ENCODE data around the gene SRRM3. TPM values are rescaled to one million over a fixed set of nuclear protein-coding genes. Genes with fewer than 3 reads are reported as not detected.

SRRM3 gene
- total and polyA plus RNA-seq, 2 experiments from 2014 or later, result 8.6 to 13.8 TPM

DNA sequence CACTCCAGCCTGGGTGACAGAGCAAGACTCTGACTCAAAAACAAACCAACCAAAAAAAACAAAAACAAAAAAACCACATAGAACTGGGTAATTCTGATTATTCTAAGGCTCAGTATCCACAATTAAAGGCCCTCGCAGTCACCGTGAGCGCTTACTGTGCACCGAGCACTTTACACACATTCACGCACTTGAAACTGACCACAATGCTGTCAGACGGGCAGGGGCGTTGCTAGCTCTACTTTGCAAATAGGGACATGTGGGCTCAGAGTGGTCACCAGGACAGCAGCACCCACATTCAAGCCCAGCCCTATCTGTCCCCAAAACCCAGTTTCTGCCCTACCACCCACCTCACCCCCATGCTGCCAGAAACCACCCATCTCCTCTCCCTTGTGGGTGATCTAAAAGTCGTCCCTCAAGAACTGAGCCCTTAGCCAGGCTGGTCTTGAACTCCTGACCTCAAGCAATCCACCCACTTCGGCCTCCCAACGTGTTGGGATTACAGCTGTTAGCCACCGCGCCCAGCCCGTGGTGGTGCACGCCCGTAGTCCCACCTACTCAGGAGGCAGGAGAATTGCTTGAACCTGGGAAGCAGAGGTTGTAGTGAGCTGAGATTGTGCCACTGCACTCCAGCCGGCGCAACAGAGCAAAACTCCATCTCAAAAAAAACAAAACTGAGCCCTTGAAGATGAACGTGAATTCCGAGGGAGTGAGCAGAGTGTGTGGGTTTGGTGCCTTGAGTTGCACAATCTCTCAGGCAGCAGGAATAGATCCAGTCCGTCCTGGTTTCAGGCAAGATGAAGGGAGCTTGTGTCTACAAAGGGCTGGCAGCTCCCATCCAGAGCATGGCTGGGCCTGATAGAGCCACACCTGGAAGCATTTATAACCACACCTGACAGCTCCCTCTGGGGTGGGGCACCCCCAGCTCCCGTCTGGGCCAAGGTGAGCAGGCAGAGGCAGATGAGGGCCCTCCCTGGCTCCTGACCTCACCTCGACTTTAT is 95.3 kb downstream of the SRRM3 start:
- Histone ChIP-seq H4K20me1 (replicated peaks; ENCODE audit: insufficient read depth) (no peaks in the 10 kb centered on the region), H3K36me3 (ENCODE audit: insufficient read depth) (no peaks in the 10 kb centered on the region), H3K27me3 (ENCODE audit: insufficient read depth) (peaks cover 13% of the 10 kb centered on the region), H3K4me3 (no peak overlapping the region), H3K4me2 (no peak overlapping the region), H3K27ac (ENCODE audit: low read depth) (no peak overlapping the region), H3F3A (replicated peaks; ENCODE audit: low read depth) (peaks cover 10% of the 10 kb centered on the region; the same call in 1 of the 2 replicates), H3K4me1 (ENCODE audit: insufficient read depth) (peaks cover 16% of the 10 kb centered on the region), H3K79me2 (replicated peaks; ENCODE audit: insufficient read depth) (no peaks in the 10 kb centered on the region), H3K9me2 (ENCODE audit: insufficient read depth) (no peaks in the 10 kb centered on the region), H2AFZ (no peak overlapping the region)
- DNase-seq (ENCODE audit: low spot score), result no peak
- TF ChIP-seq EZH2phosphoT487 (IDR thresholded peaks at IDR 0.05; ENCODE audit: unreplicated experiment), result no peak
- no peak for TF ChIP-seq NANOG (IDR thresholded peaks at IDR 0.05; ENCODE audit: borderline replicate concordance)
- TF ChIP-seq ZNF114 (CRISPR knock-in tag; IDR thresholded peaks at IDR 0.05), result no peak
- TF ChIP-seq, protein P1, sequence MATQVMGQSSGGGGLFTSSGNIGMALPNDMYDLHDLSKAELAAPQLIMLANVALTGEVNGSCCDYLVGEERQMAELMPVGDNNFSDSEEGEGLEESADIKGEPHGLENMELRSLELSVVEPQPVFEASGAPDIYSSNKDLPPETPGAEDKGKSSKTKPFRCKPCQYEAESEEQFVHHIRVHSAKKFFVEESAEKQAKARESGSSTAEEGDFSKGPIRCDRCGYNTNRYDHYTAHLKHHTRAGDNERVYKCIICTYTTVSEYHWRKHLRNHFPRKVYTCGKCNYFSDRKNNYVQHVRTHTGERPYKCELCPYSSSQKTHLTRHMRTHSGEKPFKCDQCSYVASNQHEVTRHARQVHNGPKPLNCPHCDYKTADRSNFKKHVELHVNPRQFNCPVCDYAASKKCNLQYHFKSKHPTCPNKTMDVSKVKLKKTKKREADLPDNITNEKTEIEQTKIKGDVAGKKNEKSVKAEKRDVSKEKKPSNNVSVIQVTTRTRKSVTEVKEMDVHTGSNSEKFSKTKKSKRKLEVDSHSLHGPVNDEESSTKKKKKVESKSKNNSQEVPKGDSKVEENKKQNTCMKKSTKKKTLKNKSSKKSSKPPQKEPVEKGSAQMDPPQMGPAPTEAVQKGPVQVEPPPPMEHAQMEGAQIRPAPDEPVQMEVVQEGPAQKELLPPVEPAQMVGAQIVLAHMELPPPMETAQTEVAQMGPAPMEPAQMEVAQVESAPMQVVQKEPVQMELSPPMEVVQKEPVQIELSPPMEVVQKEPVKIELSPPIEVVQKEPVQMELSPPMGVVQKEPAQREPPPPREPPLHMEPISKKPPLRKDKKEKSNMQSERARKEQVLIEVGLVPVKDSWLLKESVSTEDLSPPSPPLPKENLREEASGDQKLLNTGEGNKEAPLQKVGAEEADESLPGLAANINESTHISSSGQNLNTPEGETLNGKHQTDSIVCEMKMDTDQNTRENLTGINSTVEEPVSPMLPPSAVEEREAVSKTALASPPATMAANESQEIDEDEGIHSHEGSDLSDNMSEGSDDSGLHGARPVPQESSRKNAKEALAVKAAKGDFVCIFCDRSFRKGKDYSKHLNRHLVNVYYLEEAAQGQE (IDR thresholded peaks at IDR 0.05; ENCODE audit: unreplicated experiment), result no peak
- TF ChIP-seq POLR2AphosphoS5 (IDR thresholded peaks at IDR 0.05; ENCODE audit: low read depth), result no peak
- no peak for TF ChIP-seq CREB1 (CRISPR knock-in tag; IDR thresholded peaks at IDR 0.05; ENCODE audit: low read depth)
- no peak for TF ChIP-seq JUNB (IDR thresholded peaks at IDR 0.05; ENCODE audit: unreplicated experiment)
- TF ChIP-seq, protein P2, sequence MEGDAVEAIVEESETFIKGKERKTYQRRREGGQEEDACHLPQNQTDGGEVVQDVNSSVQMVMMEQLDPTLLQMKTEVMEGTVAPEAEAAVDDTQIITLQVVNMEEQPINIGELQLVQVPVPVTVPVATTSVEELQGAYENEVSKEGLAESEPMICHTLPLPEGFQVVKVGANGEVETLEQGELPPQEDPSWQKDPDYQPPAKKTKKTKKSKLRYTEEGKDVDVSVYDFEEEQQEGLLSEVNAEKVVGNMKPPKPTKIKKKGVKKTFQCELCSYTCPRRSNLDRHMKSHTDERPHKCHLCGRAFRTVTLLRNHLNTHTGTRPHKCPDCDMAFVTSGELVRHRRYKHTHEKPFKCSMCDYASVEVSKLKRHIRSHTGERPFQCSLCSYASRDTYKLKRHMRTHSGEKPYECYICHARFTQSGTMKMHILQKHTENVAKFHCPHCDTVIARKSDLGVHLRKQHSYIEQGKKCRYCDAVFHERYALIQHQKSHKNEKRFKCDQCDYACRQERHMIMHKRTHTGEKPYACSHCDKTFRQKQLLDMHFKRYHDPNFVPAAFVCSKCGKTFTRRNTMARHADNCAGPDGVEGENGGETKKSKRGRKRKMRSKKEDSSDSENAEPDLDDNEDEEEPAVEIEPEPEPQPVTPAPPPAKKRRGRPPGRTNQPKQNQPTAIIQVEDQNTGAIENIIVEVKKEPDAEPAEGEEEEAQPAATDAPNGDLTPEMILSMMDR (conservative IDR thresholded peaks at IDR 0.05; ENCODE audit: low read depth in 2 of 2), result no peak
- no peak for TF ChIP-seq EZH2 (IDR thresholded peaks at IDR 0.05; ENCODE audit: low read depth, unreplicated experiment)
- TF ChIP-seq, protein P3, sequence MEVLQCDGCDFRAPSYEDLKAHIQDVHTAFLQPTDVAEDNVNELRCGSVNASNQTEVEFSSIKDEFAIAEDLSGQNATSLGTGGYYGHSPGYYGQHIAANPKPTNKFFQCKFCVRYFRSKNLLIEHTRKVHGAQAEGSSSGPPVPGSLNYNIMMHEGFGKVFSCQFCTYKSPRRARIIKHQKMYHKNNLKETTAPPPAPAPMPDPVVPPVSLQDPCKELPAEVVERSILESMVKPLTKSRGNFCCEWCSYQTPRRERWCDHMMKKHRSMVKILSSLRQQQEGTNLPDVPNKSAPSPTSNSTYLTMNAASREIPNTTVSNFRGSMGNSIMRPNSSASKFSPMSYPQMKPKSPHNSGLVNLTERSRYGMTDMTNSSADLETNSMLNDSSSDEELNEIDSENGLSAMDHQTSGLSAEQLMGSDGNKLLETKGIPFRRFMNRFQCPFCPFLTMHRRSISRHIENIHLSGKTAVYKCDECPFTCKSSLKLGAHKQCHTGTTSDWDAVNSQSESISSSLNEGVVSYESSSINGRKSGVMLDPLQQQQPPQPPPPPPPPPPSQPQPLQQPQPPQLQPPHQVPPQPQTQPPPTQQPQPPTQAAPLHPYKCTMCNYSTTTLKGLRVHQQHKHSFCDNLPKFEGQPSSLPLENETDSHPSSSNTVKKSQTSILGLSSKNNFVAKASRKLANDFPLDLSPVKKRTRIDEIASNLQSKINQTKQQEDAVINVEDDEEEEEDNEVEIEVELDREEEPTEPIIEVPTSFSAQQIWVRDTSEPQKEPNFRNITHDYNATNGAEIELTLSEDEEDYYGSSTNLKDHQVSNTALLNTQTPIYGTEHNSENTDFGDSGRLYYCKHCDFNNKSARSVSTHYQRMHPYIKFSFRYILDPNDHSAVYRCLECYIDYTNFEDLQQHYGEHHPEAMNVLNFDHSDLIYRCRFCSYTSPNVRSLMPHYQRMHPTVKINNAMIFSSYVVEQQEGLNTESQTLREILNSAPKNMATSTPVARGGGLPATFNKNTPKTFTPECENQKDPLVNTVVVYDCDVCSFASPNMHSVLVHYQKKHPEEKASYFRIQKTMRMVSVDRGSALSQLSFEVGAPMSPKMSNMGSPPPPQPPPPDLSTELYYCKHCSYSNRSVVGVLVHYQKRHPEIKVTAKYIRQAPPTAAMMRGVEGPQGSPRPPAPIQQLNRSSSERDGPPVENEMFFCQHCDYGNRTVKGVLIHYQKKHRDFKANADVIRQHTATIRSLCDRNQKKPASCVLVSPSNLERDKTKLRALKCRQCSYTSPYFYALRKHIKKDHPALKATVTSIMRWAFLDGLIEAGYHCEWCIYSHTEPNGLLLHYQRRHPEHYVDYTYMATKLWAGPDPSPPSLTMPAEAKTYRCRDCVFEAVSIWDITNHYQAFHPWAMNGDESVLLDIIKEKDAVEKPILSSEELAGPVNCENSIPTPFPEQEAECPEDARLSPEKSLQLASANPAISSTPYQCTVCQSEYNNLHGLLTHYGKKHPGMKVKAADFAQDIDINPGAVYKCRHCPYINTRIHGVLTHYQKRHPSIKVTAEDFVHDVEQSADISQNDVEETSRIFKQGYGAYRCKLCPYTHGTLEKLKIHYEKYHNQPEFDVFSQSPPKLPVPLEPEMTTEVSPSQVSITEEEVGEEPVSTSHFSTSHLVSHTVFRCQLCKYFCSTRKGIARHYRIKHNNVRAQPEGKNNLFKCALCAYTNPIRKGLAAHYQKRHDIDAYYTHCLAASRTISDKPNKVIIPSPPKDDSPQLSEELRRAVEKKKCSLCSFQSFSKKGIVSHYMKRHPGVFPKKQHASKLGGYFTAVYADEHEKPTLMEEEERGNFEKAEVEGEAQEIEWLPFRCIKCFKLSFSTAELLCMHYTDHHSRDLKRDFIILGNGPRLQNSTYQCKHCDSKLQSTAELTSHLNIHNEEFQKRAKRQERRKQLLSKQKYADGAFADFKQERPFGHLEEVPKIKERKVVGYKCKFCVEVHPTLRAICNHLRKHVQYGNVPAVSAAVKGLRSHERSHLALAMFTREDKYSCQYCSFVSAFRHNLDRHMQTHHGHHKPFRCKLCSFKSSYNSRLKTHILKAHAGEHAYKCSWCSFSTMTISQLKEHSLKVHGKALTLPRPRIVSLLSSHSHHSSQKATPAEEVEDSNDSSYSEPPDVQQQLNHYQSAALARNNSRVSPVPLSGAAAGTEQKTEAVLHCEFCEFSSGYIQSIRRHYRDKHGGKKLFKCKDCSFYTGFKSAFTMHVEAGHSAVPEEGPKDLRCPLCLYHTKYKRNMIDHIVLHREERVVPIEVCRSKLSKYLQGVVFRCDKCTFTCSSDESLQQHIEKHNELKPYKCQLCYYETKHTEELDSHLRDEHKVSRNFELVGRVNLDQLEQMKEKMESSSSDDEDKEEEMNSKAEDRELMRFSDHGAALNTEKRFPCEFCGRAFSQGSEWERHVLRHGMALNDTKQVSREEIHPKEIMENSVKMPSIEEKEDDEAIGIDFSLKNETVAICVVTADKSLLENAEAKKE (CRISPR knock-in tag; IDR thresholded peaks at IDR 0.05), result no peak
- no peak for TF ChIP-seq STAT1 (IDR thresholded peaks at IDR 0.05; ENCODE audit: unreplicated experiment)
- no peak for TF ChIP-seq ZNF331 (CRISPR knock-in tag; IDR thresholded peaks at IDR 0.05; ENCODE audit: low read depth)
- TF ChIP-seq, protein P4, sequence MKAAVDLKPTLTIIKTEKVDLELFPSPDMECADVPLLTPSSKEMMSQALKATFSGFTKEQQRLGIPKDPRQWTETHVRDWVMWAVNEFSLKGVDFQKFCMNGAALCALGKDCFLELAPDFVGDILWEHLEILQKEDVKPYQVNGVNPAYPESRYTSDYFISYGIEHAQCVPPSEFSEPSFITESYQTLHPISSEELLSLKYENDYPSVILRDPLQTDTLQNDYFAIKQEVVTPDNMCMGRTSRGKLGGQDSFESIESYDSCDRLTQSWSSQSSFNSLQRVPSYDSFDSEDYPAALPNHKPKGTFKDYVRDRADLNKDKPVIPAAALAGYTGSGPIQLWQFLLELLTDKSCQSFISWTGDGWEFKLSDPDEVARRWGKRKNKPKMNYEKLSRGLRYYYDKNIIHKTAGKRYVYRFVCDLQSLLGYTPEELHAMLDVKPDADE (IDR thresholded peaks at IDR 0.05), result no peak
- Mint-ChIP-seq H3K27me3 (ENCODE audit: insufficient read depth, low read depth, poor library complexity) (peaks cover 39% of the 10 kb centered on the region), H3K4me3 (no peak overlapping the region), H3K36me3 (ENCODE audit: low read depth) (no peaks in the 10 kb centered on the region; the same call in 2 of the 3 replicates), H3K9me3 (peaks cover 1% of the 10 kb centered on the region; the same call in 2 of the 3 replicates), H3K4me1 (peaks cover 17% of the 10 kb centered on the region), H3K27ac (no peak overlapping the region)
- no peak for ATAC-seq

All from GM23338 (cell line).